A673 (cell line): ENCODE data around the gene FCHSD2. TPM values are rescaled to one million over a fixed set of nuclear protein-coding genes. Genes with fewer than 3 reads are reported as not detected.

Source experiments
- BruUV-seq: library from RNA; stranded (reverse); fragments of 400-500 nt; replicated peaks from 2 replicates; lab custom pipeline; 2021; lab: Mats Ljungman, UMichigan
- CTCF ChIA-PET: fragments of 300-600 bp; sonication (Branson Sonifier 250); formaldehyde crosslinking; loops from one replicate; lab custom pipeline; 2022; ENCODE audit warnings: antibody characterized with exemption; lab: Charles Lee
- POLR2A ChIA-PET: fragments of 300-600 bp; sonication (Branson Sonifier 250); formaldehyde crosslinking; loops from one replicate; lab custom pipeline; 2022; ENCODE audit warnings: antibody characterized with exemption; ENCODE audit not compliant: low non-redundant PET; lab: Charles Lee
- DNase-seq: peaks from one replicate; pipeline ENCODE4 v3.0.0-alpha.2; 2015; ENCODE audit warnings: low spot score
- H3K27ac ChIP-seq: fragments of 200-600 bp; sonication (generic); 2 replicates; pipeline ENCODE4 v1.5.1; 2016; ENCODE audit warnings: mixed run types, low read depth, mild to moderate bottlenecking, mixed read lengths, antibody characterized with exemption, low read length; ENCODE audit not compliant: poor library complexity, severe bottlenecking
- H3K27me3 ChIP-seq: fragments of 200-600 bp; sonication (generic); replicated peaks from 2 replicates; pipeline ENCODE4 v1.6.1; 2017; ENCODE audit warnings: mixed run types, low read depth, mild to moderate bottlenecking, mixed read lengths, antibody characterized with exemption, low read length; ENCODE audit not compliant: insufficient read depth, poor library complexity
- H3K36me3 ChIP-seq: fragments of 200-600 bp; sonication (generic); 2 replicates; pipeline ENCODE4 v1.6.1; 2016; ENCODE audit warnings: mixed run types, mild to moderate bottlenecking, mixed read lengths, antibody characterized with exemption, low read length; ENCODE audit not compliant: insufficient read depth, poor library complexity, severe bottlenecking
- H3K4me1 ChIP-seq: fragments of 200-600 bp; sonication (generic); 2 replicates; pipeline ENCODE4 v1.6.1; 2017; ENCODE audit warnings: mixed run types, mild to moderate bottlenecking, mixed read lengths, antibody characterized with exemption, low read length; ENCODE audit not compliant: insufficient read depth, poor library complexity, severe bottlenecking
- H3K4me3 ChIP-seq: fragments of 200-600 bp; sonication (generic); 2 replicates; pipeline ENCODE4 v1.5.1; 2016; ENCODE audit warnings: low read depth, mixed run types, mild to moderate bottlenecking, mixed read lengths, low read length; ENCODE audit not compliant: poor library complexity, severe bottlenecking
- H3K9me3 ChIP-seq: fragments of 200-600 bp; sonication (generic); 2 replicates; pipeline ENCODE4 v1.6.1; 2016; ENCODE audit warnings: mixed run types, low read depth, mild to moderate bottlenecking, mixed read lengths, antibody characterized with exemption, low read length; ENCODE audit not compliant: poor library complexity, severe bottlenecking
- CTCF ChIP-seq: fragments of 300-800, 200-600 bp; sonication (generic); conservative IDR thresholded peaks from 2 replicates; pipeline ENCODE4 v1.5.1; 2017; ENCODE audit warnings: low read depth, mild to moderate bottlenecking, antibody characterized with exemption, low read length, moderate library complexity, mixed read lengths
- EZH2 ChIP-seq: fragments of 200-600 bp; sonication (generic); IDR thresholded peaks from 2 replicates; pipeline ENCODE4 v1.6.1; 2017; ENCODE audit warnings: borderline replicate concordance, low read depth, mild to moderate bottlenecking, mixed read lengths, antibody characterized with exemption, low read length; ENCODE audit not compliant: poor library complexity, severe bottlenecking
- intact Hi-C: fragments of 100-400 bp; cut with micrococcal nuclease; formaldehyde crosslinking; loops from one replicate; pipeline ENCODE4 v1.10.0; 2022; ENCODE audit not compliant: unreplicated experiment
- total RNA-seq: library from RNA; stranded (reverse); gene quantifications from 2 replicates; pipeline ENCODE4 v1.2.3, GENCODE V29; 2021

Gene FCHSD2
- total RNA-seq, 1 experiment from 2014 or later: 44.7 TPM

- ChIA-PET POLR2A (no interaction called here), CTCF (no interaction called here)
- Histone ChIP-seq H3K4me3 (no peak overlapping the region), H3K4me1 (peaks cover 10% of the 10 kb centered on the region), H3K27ac (no peak overlapping the region), H3K27me3 (no peaks in the 10 kb centered on the region), H3K36me3 (no peaks in the 10 kb centered on the region), H3K9me3 (no peaks in the 10 kb centered on the region)
- TF ChIP-seq CTCF (no peak), EZH2 (no peak)
- no TSS peak for BruUV-seq
- intact Hi-C loops: no loop called here
- DNase-seq: no peak
Observed at GRCh38 chr11:72968390-72968789, 173.7 kb downstream of the FCHSD2 start.

GRCh38 chr11:72965672-72966071 lies 176.4 kb downstream of the FCHSD2 start:
- Histone ChIP-seq H3K27me3 (no peaks in the 10 kb centered on the region), H3K9me3 (no peaks in the 10 kb centered on the region), H3K27ac (no peak overlapping the region), H3K36me3 (no peaks in the 10 kb centered on the region), H3K4me3 (no peak overlapping the region), H3K4me1 (peaks cover 5% of the 10 kb centered on the region)
- CTCF ChIA-PET: no interaction called here
- POLR2A ChIA-PET: no interaction called here
- intact Hi-C loops: no loop called here
- no peak for DNase-seq
- TF ChIP-seq CTCF: no peak
- no peak for TF ChIP-seq EZH2
- BruUV-seq: no TSS peak

- H3K36me3 ChIP-seq: no peaks in the 10 kb centered on the region
- DNase-seq: no peak
Observed at GRCh38 chr11:72962717-72963116, 179.4 kb downstream of the FCHSD2 start.

More at GRCh38 chr11:72962717-72963116, 179.4 kb downstream of the FCHSD2 start:
- CTCF ChIA-PET: no interaction called here
- intact Hi-C loops: no loop called here
- no TSS peak for BruUV-seq
- Histone ChIP-seq H3K4me1 (peaks cover 5% of the 10 kb centered on the region), H3K4me3 (no peak overlapping the region), H3K9me3 (no peaks in the 10 kb centered on the region), H3K27me3 (no peaks in the 10 kb centered on the region), H3K27ac (peak overlapping the region; percentile 41)
- TF ChIP-seq EZH2 (no peak), CTCF (no peak)
- POLR2A ChIA-PET: interaction anchor here (0.6 kb wide), 1 partner anchor 97 kb away, joined by 4 read pairs; no protein-coding TSS in a partner anchor
